SK-N-MC (cell line): ENCODE results near the gene LINGO1.

Experiments
- EZH2 ChIP-seq: fragments of 200-600 bp; sonication (generic); IDR thresholded peaks from one replicate; pipeline ENCODE4 v1.6.1; 2017; ENCODE audit warnings: antibody characterized with exemption
- POLR2AphosphoS5 ChIP-seq: IDR thresholded peaks from 2 replicates; pipeline ENCODE4 v1.6.1; 2012; ENCODE audit warnings: mild to moderate bottlenecking, low read depth, low read length, borderline replicate concordance

- TF ChIP-seq EZH2 (no peak), POLR2AphosphoS5 (no peak)
Measured at GRCh38 chr15:77676569-77677375, 44.1 kb upstream of the LINGO1 start.
